ENCODE measurements around the gene SAC3D1.

Gene SAC3D1

GRCh38 chr11:65047581-65048422, 6.8 kb downstream of the SAC3D1 start:
- DNase-seq (ENCODE audit: low read depth) = no peak
- no peak for TF ChIP-seq CTCF (IDR thresholded peaks at IDR 0.05; ENCODE audit: control insufficient read depth, extremely low read depth, insufficient read depth)
- H3K4me3 ChIP-seq (ENCODE audit: low read depth, low read length) = no peak overlapping the region

GRCh38 chr11:65051398-65051858, 10.4 kb downstream of the SAC3D1 start:
- no peak overlapping the region for H3K4me3 ChIP-seq (ENCODE audit: low read depth, low read length)
- TF ChIP-seq CTCF (IDR thresholded peaks at IDR 0.05; ENCODE audit: control insufficient read depth, extremely low read depth, insufficient read depth) = no peak
- no peak for DNase-seq (ENCODE audit: low read depth)

- no peak for TF ChIP-seq CTCF (IDR thresholded peaks at IDR 0.05; ENCODE audit: control insufficient read depth, extremely low read depth, insufficient read depth)
- no peak for DNase-seq (ENCODE audit: low read depth)
- no peak overlapping the region for H3K4me3 ChIP-seq (ENCODE audit: low read depth, low read length)
Observed at GRCh38 chr11:65053827-65054508, 13.0 kb downstream of the SAC3D1 start.

GRCh38 chr11:65055538-65055937, 14.5 kb downstream of the SAC3D1 start:
- no peak for TF ChIP-seq CTCF (IDR thresholded peaks at IDR 0.05; ENCODE audit: control insufficient read depth, extremely low read depth, insufficient read depth)
- no peak overlapping the region for H3K4me3 ChIP-seq (ENCODE audit: low read depth, low read length)
- no peak for DNase-seq (ENCODE audit: low read depth)

GRCh38 chr11:65056999-65057398, 16.0 kb downstream of the SAC3D1 start:
- no peak for TF ChIP-seq CTCF (IDR thresholded peaks at IDR 0.05; ENCODE audit: control insufficient read depth, extremely low read depth, insufficient read depth)
- no peak overlapping the region for H3K4me3 ChIP-seq (ENCODE audit: low read depth, low read length)
- no peak for DNase-seq (ENCODE audit: low read depth)

- no peak overlapping the region for H3K4me3 ChIP-seq (ENCODE audit: low read depth, low read length)
- DNase-seq (ENCODE audit: low read depth) = no peak
- TF ChIP-seq CTCF (IDR thresholded peaks at IDR 0.05; ENCODE audit: control insufficient read depth, extremely low read depth, insufficient read depth) = no peak
Observed at GRCh38 chr11:65057526-65057925, 16.5 kb downstream of the SAC3D1 start.
